Activated CD4-positive, CD25-positive, alpha-beta regulatory T cell (primary cell): ENCODE results near the gene PJA2.
"Not testable (repeated sequence)": the region's sequence is repeated elsewhere in the genome, so short reads cannot be mapped to it uniquely, and the experiment has no call there.

Experiments
- DNase-seq, 4 experiments: peaks; one replicate each; lab custom pipeline; 2025; lab: John Stamatoyannopoulos, UW

Gene PJA2

GRCh38 chr5:109309326-109310063 is 100.3 kb downstream of the PJA2 start:
- no peak for DNase-seq

DNA sequence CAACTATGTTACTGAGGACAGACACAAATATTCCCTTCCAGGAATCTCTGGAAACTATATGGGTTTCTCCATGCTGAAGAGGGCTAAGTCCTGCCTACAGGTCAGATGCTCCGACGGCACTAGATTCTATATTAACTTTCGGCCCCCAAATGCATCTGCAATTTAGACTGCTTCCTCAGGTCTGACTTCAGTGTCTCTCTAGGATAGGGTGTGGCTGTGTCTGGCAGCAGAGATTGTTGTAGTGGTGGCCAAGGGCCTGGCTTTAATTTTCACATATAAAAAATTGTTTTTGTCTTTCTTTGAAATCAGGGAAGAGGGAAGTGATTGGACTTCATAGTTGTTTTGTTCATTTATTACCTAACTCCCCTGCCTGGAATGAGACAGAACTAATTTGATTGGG is 101.8 kb downstream of the PJA2 start:
- no peak for DNase-seq

GRCh38 chr5:109307456-109307855 is 102.3 kb downstream of the PJA2 start:
- no peak for DNase-seq

DNA sequence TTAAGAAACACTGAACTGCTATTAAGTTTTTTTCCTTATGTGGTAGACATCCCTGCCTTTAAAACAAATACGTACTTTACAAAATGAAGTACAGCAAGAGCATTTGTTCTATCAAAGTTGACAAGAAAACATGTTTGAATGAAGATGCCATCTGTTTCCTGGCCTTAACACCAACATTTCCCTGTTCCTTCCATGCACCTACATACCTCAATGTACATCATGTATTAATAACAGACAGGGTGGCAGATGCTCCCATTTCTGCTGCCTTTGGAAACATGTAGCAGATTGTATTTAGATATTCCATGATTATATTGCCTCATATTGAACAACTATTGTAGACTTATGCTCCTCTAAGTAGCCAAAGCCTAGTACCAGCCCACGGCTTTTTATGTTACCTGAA is 104.4 kb downstream of the PJA2 start:
- no peak for DNase-seq

DNA sequence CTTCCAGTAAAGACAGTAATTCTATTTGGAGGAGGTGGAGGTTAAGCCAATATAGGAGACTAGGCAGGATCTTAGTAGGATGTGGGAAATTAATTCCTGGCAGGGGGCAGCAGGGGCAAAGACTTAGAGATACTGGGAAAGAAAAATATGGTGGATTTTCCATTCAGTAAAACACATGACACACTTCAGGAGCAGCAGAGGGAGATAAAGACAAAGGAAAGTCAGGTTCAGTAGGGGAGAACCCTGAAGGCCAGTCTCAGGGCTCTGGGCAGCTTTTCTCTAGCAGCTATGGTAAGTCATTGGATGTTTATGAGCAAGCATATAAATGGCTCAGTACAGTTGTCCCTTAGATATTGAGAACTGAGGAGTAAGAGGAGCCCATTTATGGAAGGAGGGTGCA is 105.5 kb downstream of the PJA2 start:
- no peak for DNase-seq

DNA sequence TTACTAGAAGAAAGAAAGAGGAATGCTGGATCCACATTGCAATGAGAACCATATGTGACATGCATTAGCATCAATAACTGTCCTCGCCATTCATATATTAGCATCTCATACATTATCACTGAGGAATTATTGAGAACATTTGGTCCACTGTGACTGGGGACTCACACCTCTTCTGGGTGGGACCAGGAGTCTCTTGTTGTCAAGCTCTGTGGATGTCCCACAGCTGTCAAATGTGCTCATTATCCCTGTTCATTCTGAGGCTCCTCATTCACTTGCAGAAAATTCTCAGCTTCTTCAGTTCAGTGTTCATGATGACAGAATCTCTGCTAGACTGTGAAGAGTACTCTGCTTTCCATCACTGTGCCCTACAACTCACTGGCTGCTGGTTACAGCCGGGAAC is 109.4 kb downstream of the PJA2 start:
- DNase-seq, result no peak

DNA sequence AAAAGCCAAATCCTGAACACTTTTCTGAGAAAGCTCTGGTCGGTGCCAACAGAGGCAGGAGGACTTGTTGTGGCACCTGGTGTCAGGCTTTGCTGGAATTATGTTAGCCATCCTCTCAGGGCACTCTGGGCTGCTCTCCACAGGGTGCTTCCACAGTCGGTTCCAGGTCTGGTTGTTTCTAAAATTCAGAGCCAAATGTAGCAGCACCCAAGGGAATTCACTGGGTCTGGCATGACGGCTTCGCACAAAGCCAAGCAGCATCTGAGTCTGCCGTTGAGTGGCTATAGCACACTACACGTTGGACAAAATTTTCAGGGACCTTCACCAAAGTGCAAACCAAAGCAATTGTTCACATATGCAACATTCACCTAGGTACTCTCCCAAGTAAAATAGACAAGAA is 110.2 kb downstream of the PJA2 start:
- DNase-seq, result no peak

- no peak for DNase-seq
These were observed 111.0 kb downstream of the PJA2 start for GRCh38 chr5:109298794-109299193.

DNA sequence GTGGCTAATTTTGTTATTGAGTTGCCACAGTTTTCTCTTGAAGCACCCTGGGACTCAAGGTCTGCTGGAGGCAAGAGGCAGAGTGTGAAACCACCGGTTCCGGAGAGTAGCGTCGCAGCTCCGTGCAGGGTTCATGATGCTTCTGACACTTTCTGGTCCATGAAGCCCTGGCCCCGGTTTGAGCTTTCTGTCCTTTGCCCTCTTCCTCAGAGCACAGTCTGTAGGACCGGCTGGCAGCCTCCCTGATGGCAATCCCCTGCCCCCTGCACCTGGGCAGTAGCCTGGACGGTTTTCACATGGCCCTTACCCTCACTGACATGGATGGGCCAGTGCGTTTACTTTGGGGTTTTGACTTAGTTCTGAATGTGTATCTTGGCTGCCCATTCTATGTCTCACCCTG is 111.9 kb downstream of the PJA2 start:
- DNase-seq, result no peak

- DNase-seq, result no peak
These were observed 118.7 kb downstream of the PJA2 start for GRCh38 chr5:109291090-109291489.

DNA sequence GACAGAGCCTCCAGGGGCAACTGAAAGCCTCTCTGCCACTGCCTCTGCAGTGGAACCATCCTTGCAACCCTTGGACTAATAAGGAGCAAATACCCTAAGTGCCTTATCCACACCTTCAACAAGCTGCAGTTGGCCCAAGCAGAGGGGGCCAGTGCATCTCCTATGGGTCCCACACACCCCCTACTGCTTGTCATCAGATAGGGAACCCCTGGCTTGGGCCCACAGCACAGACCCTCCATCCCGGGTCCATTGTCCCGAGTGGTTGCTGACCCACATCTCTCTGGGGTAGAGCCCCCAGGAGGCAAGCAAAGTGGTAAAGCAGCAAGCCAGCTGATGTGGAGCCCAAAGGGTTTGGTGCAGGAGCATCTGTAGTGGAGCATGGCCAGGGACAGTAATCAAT is 119.5 kb downstream of the PJA2 start:
- no peak for DNase-seq

DNA sequence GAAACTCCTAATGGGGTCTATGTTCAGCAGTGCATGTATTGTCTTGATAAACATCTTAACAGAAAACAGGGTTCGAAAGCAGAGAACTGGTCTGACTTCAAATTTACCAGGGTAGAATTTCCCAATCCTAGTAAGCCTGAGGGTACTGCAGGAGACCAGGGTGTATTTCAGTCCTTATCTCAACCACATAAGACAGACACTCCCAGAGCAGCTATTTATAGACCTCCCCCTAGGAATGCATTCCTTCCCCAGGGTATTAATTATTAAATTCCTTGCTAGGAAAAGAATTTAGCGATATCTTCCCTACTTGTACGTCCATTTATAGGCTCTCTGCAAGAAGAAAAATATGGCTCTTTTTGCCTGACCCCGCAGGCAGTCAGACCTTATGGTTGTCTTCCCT is 123.1 kb downstream of the PJA2 start:
- not testable (repeated sequence) for DNase-seq
